ENCODE measurements around the gene ITIH4.

Gene ITIH4

DNA sequence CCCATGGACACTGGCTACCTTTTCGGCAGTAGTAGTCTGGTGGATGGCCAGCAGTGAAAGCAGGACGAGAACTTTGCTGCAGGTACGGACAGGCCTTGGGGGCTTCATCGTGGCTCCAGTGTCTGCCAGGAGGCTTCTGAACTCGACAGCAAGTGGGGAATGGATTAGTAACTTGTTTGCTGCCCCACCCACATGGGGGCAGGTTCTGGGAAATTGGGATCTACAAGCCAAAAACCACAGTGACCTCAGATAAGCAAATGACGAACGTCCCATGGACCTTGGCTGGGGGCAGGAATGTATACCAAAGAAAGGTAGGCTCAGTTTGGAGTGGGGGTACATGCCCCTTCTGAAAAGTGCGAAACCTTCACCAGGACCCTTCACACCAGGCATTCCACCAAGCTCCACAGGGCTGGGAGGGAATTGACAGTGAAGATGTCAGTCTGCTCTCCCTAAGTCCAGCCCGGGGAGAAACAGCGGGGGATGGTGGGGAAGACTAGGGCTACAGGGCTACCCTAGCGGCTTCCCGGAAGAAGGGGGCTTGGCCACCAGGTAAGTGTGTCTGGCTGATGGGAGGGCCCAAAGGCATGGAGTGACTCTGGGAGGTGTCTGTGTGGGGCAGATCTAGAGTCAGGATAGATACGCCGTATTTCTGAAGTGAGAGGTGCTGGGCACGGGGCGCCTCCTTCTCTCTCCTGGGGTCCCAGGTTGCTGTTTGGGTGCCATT lies at the start of gene ITIH4:
ITIH4 (minus strand) TSS at position 138 of the 724 bp plus-strand sequence; CDS start at position 108, 30 bp downstream.
- DNase-seq: no peak

DNA sequence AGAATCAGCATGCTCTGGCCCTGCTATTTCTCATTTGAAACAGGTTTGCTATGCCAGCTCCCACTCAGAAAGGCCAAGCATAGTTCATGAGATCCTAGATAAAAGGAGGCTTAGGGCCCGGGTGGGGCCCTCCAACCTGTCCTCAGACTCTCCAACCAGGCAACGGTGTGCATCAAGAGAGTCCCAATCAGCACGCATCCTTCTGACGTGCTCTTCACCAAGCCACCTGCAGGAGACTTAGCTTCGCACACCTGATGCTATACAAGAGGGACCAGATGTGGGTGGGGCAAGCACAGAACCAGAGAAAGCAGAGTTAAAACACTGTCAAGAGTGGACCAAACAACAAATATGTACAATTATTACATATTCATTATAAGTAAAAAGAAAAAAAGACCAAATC lies 49.6 kb upstream of the ITIH4 start:
- DNase-seq: no peak

DNA sequence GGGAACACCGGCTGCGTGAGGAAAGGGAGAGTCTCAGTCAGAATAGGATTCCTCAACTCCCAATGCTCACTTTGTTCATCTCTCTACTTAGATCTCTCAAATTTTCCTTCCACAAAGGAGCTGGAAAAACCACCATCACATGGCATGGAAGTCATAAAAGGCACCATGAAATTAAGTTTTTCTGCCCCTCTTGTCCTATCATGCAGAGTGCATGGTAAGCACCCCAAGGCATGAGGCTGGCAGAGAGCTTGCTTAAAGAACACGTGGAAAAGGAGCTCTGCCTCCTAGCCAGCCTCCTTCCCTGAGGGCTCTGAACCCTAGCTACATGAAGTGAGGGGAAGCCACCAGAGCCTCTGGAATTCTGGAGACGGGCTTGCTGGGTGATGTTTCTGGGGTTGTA lies 49.1 kb upstream of the ITIH4 start:
- DNase-seq: no peak

DNA sequence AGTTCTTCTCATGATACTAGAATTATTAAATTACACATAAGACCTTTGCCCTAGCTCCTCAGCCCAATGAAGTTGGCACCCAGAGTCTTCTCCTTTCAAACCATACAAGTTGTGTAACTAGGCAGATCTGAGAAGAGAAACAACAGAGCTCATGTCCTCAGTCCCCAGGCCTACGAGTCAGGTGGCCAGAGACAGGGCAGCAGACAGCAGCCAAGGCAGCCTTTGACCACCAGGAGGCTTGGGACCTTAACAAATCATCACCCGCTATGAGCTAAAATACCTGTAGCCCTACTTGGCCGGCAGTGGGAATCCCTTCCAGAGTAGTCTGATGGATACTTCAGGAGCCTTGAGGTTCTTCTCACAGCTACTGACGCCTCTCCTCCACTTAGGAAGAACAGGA lies 48.6 kb upstream of the ITIH4 start:
- DNase-seq: no peak

DNA sequence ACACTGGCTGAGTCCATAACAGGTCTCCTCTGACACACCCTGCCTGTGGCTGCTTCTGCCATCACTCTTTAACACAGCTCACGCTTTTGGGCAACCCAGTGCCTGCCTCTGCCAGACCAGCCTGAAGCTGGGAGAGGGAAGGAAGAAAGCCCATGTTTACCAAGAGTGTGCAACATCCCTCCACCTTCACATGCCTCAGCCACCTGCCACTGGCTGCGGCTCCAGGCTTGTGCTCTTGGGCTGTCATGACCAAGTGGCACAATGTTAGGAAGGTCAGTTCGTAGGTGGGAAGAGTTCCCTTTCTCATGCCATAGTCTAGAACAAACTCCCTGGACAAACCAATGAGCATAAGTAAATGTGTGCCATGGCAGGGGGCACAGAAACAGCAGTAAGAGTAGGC lies 46.6 kb upstream of the ITIH4 start:
- no peak for DNase-seq

DNA sequence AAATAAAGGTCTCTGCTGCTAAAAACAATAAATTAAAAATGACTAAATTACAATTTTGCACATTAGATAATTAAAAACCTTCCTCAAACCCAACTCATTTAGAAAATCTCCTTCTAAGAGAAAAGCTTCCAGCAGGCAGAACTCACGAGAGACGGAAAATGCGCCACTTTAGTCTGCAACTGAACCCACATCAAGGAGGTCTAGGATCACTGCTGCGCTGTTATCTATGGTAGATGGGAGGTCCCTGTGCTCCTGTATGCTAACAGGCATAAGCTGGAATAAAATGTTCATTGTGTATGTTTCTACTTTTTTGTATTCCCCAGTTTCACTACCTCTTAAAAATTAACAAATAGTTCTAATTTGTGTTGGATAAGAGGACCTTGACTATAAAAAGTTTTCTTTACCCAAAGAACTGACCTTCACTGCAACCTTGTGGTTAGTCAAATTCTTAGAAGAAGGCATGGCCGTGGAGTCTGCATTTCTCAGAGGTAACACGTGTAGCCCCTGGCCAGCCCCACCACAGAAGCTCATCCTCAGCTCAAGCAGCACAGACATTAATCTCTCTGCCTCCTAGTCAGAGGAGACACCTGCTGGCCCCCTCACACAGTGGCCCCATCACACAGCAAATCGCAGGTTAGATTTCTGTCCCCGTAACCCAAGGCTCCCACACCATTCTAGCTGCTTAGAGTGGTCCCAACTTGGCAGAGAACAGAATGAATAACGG lies 44.6 kb upstream of the ITIH4 start:
- no peak for DNase-seq

DNA sequence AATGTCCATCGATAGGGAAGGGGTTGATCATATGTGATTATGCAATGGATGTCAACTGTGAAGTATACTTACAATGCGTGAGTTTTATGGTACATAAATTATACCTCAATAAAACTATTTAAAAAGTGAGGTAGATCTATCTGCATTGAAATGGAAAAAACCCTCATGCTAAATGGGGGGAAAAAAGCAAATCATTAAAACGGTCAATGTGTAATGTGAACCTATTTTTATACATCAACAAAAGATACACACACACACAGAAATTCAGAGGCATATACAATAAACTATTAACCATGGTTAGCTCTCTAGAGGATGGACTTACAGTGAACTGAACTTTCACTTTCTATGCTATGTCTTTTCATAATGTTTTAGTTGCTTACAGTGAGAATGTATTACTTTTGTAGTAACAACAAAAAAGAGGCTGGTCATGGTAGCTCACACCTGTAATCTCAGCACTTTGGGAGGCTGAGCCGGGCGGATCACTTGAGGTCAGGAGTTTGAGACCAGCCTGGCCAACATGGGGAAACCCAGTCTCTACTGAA lies 43.8 kb upstream of the ITIH4 start:
- DNase-seq: no peak

DNA sequence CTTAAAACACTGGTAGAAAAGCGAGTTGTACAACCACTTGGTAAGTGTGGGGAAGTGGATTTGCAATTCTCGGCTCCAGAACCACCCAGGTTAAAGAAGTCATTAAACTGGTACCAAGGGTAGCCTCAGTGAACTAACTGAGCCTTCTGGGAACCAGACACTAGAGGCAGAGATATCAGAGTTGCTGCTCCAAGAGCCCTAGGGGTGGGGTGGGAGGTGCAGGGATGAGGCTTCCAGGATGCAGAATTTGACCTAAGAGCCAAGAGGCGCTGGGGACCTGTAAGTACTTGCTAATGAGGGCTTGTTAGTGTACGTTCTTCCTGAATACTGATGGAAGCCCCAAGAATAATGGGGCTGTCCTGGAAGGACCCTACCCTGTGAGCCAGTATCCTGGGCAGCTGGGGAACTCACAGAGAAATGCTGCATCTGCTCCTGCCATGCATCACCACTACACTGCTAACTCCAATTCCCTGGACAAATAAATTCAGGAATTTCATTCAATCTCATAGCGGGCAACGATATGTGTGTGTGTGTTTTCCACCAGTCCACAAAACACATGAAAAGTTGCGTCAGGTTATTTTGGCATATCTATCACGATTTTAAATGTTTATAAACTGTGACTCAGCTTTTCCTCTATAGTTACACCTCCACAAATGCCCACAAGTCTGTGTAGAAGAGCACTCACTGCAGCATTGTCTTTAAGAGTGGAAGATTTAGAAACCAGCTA lies 43.1 kb upstream of the ITIH4 start:
- DNase-seq: no peak

DNA sequence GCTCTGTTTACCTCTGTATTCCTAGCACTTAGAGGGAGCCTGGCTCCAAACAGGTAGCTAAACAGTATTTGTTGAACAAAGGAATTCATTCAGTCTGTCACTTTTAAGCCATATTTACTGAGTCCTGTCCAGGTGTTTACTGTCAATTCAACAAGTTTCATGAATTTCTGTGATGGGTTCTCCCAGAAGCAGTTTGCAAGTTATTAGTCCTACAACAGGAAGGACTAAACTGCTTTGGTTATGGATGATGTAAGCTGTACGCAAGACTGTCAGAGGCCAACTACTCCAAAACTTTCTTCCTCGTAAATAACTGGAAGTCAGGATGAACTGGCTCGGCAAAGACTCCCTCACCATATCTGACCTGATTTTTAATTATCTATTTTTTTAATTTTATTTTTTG lies 41.8 kb upstream of the ITIH4 start:
- DNase-seq: no peak

DNA sequence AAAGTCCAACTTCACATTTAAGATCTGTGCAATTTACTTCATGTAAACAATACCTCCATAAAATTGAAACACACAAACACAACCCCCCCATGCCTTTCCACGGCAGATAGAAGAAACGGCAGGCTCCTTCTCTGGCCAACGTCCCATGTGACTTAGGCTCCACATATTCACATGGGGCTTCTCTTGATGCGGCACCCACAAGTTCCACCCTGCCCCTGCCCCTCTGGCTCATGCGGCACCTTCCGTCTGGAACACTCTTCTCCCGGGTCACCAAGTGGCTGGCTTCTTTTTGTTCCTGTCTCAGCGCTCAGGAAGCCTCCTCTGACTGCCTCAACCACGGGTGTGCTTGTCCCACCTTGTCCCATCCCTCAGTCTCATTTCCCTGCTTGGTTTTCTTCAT lies 41.3 kb upstream of the ITIH4 start:
- DNase-seq: no peak

DNA sequence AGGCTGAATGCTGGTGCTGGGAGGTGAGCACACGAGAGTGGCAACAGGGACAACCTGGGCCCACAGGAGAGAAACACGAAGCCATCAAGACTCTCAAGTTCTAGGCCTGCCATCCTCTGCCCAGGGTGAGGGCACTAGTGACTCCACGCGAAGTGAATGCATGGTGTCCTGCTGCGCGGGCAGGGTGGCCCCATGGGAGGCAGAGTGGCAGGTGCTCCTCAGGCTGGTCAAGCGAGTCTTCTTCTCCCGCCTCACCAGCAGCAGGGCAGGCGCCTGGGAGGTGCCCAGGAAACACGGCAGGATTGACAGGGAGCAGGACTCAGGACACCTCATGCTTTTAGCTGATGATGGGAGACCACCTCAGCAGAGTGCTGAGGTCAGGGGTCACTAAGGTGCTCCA lies 40.0 kb upstream of the ITIH4 start:
- no peak for DNase-seq

DNA sequence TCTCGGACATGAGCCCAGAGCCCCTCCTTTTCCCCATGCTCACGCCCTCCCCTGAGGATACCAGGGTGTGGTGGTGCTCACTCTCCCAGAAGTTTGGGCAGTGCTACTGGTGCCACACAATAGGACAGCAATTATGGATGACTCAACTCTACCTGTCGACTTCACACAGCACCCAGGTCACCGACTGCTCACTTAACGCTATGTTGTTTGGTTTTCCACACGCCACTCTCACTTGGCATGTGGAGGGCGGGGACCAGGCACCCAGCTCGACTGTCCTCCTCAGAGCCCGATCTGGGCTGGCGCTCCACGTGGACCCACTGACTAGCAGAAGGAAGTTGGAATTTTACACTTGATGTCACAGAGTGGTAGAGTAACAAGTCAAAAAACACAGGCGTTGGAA lies 36.0 kb upstream of the ITIH4 start:
- no peak for DNase-seq

DNA sequence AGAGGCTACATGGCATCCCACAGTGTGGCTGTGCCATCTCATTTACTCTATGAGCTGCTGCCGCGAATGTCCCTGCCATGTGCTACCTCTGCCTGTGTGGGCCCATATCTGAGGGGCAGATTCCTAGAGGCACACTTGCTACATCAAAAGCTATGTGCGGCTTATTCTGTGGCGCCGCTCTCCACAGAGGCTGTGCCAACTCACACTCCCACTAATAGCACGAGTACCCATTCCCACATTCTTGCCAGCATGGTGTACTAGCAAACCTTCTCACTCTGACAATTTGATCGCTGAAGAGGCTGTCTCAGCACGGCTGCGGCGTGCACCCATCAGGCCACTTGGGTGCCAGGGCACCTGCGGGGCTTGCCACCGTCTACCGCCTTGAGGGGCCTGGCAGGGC lies 35.5 kb upstream of the ITIH4 start:
- no peak for DNase-seq

DNA sequence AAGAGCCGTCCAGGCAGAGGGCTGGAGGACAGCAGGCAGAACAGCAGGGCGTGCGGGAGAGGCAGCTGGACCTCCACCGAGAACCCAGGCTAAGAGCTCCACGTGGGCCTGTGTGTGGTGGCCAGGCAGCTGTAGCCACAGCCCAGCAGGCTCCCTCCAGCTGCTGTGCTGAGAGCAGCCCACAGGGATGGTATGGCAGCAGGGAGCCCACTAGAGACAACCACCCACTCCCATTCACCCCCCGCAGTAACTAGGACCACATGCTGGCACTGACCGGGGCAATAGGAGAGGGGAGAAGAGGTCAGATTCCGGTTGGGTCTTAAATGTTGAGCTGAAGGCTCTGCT lies 29.9 kb upstream of the ITIH4 start:
- DNase-seq: no peak

DNA sequence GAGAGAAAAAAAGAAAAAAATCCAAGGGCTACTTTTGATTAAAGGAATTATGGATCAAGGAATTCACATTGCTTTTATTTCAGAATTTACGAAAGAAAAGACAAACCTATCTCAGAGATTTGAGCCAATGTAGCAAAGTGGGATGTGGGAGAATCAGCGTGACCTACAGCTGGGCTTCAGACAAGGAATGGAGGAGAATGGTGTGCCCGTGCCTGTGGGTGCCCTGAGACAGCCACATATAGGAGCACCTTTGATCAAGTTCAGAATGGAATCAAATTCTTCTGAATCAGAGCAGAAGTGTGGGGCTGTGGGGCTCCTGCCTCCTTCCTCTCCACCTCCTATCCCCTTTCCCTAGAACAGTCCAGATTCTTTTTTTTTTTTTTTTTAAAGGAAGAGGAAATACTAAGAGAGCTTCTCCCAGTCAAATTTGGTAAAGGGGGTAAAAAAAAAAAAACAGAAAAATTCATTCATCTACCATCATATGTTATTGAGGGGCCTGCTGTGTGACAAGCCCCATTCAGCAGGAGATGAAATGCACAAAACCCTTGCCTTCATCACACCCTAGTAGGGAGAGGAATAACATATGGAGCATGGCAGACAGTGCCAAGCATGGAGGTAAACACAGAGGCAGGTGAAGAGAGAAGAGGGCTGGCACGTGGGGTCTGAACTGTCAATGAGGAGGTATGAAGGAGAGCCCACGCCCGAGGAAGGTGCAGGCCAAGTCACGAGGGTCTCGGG lies 29.4 kb upstream of the ITIH4 start:
- DNase-seq: no peak

DNA sequence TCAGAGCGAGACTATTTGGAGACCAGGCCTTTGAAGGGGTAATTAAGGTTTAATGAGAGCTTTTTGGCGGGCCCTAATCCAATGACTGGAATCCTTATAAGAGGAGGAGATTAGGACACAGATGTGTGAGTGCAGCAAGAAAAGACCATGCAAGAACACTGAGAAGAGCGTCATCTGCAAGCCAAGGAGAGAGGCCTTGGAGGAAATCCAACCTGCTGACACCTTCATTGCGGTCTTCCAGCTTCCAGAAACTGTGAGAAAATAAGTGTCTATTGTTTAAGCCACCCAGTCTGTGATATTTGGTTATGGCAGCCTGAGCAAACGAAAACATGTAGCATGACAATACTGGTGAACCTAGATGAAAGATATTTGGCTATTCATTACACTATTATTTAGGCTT lies 27.4 kb upstream of the ITIH4 start:
- no peak for DNase-seq

DNA sequence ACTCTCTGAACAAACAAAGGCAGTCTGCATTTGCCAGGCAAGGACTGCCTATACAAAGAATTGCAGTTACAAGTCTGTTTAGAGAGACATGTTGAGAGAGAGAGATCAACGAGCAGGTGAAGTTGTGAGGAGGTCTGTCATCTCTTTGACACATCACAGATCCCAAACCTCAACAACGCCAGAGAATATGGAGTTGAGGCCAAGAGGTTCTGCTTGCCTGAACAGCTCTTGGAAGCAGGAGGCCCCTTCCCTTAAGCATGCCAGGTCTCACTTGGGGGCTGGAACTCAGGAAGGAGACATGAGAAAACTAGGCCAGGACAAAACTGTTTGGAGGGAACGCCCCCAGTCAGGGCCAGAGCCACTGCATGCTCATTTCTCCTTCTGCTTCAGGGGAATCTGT lies 26.7 kb upstream of the ITIH4 start:
- no peak for DNase-seq

DNA sequence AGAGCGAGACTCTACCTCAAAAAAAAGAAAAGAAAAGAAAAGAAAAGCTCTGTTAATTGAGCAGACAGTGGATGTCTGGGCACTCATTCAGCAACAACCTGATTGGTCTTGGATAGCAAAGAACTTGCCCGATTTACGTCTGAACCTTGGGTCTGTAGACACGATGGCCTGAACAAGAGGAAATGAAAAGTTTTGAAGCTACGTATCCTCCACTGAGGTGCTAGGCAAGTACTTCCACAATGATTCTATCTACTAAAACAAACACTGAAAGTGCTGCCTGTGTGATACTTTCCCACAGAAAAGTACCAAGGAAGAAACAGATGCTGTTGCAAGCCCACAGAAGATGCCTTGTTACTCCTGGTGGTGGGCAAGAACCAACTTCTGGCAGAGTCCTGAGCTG lies 26.2 kb upstream of the ITIH4 start:
- no peak for DNase-seq

DNA sequence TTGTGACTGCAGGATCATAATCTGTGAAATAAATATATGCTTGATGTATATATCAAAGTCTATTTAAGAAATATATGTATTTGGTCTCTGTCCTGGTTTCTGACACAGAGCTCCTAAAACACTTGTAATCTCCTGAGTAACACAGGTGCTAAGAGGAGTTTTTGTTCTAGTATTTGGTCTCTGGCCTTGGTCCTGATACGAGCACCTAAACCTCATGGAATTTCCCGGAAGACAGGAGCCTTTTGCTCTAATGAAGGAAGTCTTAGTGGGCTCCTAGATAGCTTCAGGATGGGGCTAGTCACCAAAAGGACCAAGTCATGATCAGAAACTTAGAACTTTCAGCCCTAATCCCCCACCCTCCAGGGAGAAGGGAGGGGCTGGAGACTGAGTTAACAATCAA lies 23.5 kb upstream of the ITIH4 start:
- DNase-seq: no peak

DNA sequence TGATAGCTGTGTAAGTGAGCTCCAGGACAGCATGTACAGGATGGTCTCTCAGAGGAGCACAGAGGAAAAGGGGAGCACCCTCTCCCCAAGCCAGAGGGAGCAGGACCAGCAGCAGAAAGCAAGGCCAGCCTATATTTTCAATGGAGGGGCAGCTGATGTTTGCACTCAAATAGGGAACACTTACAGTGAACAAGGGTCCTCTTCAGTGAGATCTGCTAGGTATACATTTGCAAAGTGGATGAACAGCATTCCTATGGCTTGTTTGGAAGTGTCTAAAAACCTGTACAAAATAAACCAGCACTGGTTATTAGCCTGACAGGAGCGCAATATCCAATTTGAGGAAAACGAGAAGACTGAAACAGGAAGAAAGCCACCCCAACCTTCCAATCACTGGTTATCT lies 21.9 kb upstream of the ITIH4 start:
- no peak for DNase-seq

DNA sequence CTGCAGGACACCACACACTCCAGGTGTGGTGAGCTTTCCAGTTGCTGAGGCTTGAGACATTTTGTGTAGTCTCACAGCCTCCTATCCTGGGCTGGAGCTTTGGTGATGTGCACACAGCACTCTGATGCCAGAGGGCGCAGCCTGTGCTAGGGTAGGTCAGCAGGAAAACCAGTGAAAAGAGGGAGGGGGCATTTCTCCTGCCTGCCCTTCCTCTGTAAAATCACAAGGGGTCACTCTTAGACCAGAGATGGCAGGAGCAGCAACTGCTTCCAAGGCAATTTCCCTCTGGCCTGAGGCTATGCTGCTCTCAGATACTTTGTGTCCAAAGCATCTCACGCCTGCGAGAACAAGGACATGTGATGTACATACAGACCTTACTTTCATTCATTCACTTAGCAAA lies 20.9 kb upstream of the ITIH4 start:
- DNase-seq: peak; percentile 20 to 38

DNA sequence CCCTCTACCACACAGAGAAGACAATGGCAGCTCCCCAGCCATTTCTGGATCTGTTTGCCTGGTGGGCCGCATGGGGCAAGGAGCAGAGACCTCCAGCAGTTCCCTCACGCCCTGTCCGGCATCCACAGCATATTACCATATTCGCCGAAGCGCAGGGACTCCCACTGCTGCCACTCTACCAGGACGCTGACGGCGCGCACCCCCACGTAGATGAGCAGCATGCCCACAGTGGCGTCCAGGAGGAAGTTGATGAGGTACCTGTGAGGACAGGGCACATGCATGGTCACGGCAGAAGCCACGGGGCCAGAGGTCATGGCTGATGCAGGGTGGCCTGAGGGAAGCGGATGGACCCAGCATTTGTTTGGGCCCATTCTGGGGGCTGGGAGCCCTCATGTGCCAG lies 19.2 kb upstream of the ITIH4 start:
- DNase-seq: no peak

DNA sequence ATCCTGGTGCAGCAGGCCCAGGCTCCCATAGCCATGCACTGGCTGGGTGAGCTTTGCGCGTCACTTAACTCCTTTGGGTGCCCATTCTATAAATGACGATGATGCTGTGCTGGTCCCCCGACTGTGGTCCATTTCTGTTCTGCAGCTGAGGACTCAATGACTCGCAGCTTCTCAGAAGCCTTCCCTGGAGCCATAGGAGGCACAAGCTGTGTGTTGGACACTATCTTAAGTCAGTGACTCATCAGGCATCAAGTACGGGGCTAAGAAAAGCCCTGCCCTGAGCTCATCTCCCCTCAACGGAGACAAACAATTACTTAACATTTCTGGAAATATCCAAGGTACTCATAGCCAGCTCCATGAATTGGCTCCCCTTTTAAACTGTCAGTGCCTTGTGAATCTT lies 18.1 kb upstream of the ITIH4 start:
- no peak for DNase-seq
